GM10266 (cell line): ENCODE results near the gene OCA2.

Source experiments
- DNase-seq: peaks from one replicate; pipeline ENCODE4 v3.0.0; 2012; ENCODE audit errors: extremely low spot score
- CTCF ChIP-seq: IDR thresholded peaks from 2 replicates; pipeline ENCODE4 v1.5.1; 2012; ENCODE audit warnings: mild to moderate bottlenecking, low read depth; ENCODE audit not compliant: control insufficient read depth, insufficient read depth; ENCODE audit errors: missing control alignments

Gene OCA2

GRCh38 chr15:28116521-28117431 lies 17.7 kb upstream of the OCA2 start:
- TF ChIP-seq CTCF: no peak
- no peak for DNase-seq

DNA sequence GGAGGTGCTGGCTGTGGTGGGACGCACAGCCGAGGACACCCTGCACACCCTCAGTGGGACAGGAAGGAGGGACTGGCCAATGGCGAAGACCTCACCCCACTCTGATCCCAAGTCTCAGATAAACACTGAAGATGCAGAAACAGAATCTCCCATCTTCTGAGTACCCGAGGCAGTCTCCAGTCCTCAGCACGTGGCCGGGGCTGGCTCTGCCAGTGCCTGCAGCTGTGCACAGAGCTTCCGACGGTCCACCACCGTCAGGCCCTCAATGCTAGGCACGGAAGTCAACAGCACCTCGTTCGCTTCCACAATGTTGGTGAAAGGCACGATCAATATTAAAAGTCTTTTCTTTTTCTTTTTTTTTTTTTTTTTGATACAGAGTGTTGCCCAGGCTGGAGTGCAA lies 16.8 kb upstream of the OCA2 start:
- no peak for DNase-seq
- TF ChIP-seq CTCF: no peak

GRCh38 chr15:28114721-28115622 lies 15.9 kb upstream of the OCA2 start:
- TF ChIP-seq CTCF: no peak
- no peak for DNase-seq

- TF ChIP-seq CTCF: no peak
- no peak for DNase-seq
Measured at GRCh38 chr15:28114114-28114455, 15.0 kb upstream of the OCA2 start.

- no peak for DNase-seq
- TF ChIP-seq CTCF: no peak
Measured at GRCh38 chr15:28113394-28114113, 14.4 kb upstream of the OCA2 start.

DNA sequence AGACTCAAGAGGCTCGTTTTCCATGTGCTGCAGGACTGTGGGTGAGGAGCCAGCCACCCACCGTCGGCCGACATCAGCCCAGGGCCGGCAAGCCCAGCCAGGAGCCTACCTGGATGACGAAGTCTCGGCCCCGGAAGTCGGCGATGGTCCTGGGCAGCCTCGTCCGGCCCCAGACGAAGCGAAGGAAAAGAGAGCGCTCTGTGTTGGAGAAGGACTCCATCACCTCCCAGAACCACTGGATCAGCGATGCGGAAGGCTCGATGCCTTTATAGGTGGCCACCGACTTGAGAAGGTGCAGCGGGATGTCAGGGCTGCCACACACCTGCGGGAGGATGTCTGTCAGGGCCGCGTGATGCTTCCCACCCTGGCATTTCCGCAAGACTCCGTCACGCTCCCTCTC lies 13.8 kb upstream of the OCA2 start:
- DNase-seq: no peak
- TF ChIP-seq CTCF: no peak
